ENCODE data around the gene F5. TPM values are rescaled to one million over a fixed set of nuclear protein-coding genes. Genes with fewer than 3 reads are reported as not detected.

The F5 gene
- total RNA-seq, 4 donors from 2014 or later = 0.32 to 0.82 (median 0.37) TPM; not detected in 1

- Histone ChIP-seq H3K27me3 (no peaks in the 10 kb centered on the region), H3K9me3 (no peaks in the 10 kb centered on the region), H3K4me1 (peaks cover 0 to 6% (median 2%) of the 10 kb centered on the region in 4 donors), H3K4me3 (no peak overlapping the region), H3K27ac (no peak overlapping the region), H3K36me3 (no peaks in the 10 kb centered on the region)
- in situ Hi-C loops (cut with MboI; ENCODE audit: low pct_ligation_motif_present in 1 of 4, low pct_unique_long_range_greater_than_20kb in 1 of 4, low sequenced_read_pairs in 3 of 4) (loop anchor here in 1 of 4 donors (25.0 kb wide), 1 partner anchor 951 kb away; no protein-coding TSS in a partner anchor), intact Hi-C loops (cut with DNase I; ENCODE audit: low total_unique reads) (no loop called here)
- DNase-seq = no peak
- 94 to 100% methylated on average over 1 of the region's 1 CpG for WGBS, 2 donors (ENCODE audit: low coverage in 1 of 2)
- TF ChIP-seq POLR2AphosphoS5 (IDR thresholded peaks at IDR 0.05) (no peak), EP300 (IDR thresholded peaks at IDR 0.05; ENCODE audit: low read depth) (no peak), POLR2A (IDR thresholded peaks at IDR 0.05) (no peak), CTCF (IDR thresholded peaks at IDR 0.05) (no peak)
Observed at GRCh38 chr1:169563019-169563615, 23.2 kb downstream of the F5 start.

GRCh38 chr1:169561692-169562091 lies 24.6 kb downstream of the F5 start:
- Histone ChIP-seq H3K4me1 (peaks cover 0 to 6% (median 2%) of the 10 kb centered on the region in 4 donors), H3K27ac (no peak overlapping the region), H3K9me3 (no peaks in the 10 kb centered on the region), H3K4me3 (no peak overlapping the region), H3K27me3 (no peaks in the 10 kb centered on the region), H3K36me3 (no peaks in the 10 kb centered on the region)
- TF ChIP-seq POLR2AphosphoS5 (IDR thresholded peaks at IDR 0.05) = no peak
- TF ChIP-seq EP300 (IDR thresholded peaks at IDR 0.05; ENCODE audit: low read depth) = no peak
- TF ChIP-seq POLR2A (IDR thresholded peaks at IDR 0.05) = no peak
- no peak for TF ChIP-seq CTCF (IDR thresholded peaks at IDR 0.05)
- no peak for DNase-seq
- WGBS, 2 donors (ENCODE audit: low coverage in 1 of 2) = 0 to 63% methylated on average over 1 of the region's 1 CpG
- in situ Hi-C loops (cut with MboI; ENCODE audit: low pct_ligation_motif_present in 1 of 4, low pct_unique_long_range_greater_than_20kb in 1 of 4, low sequenced_read_pairs in 3 of 4) (loop anchor here in 1 of 4 donors (25.0 kb wide), 1 partner anchor 949 kb away; no protein-coding TSS in a partner anchor), intact Hi-C loops (cut with DNase I; ENCODE audit: low total_unique reads) (no loop called here)

- no peaks in the 10 kb centered on the region for H3K4me1 ChIP-seq
- DNase-seq = no peak
- in situ Hi-C loops (cut with MboI; ENCODE audit: low pct_ligation_motif_present in 1 of 4, low pct_unique_long_range_greater_than_20kb in 1 of 4, low sequenced_read_pairs in 3 of 4) = loop anchor here in 2 of 4 donors (10.0 to 25.0 kb wide), 3 partner anchors 248 to 945 kb away; no protein-coding TSS in a partner anchor
- H3K36me3 ChIP-seq = no peaks in the 10 kb centered on the region
- TF ChIP-seq CTCF (IDR thresholded peaks at IDR 0.05) (no peak), POLR2AphosphoS5 (IDR thresholded peaks at IDR 0.05) (no peak), POLR2A (IDR thresholded peaks at IDR 0.05) (no peak), EP300 (IDR thresholded peaks at IDR 0.05; ENCODE audit: low read depth) (no peak)
- WGBS, 2 donors (ENCODE audit: low coverage in 1 of 2) = 81 to 85% methylated on average over 5 of the region's 5 CpGs
- no peak overlapping the region for H3K4me3 ChIP-seq
- H3K27me3 ChIP-seq = no peaks in the 10 kb centered on the region
- intact Hi-C loops (cut with DNase I; ENCODE audit: low total_unique reads) = no loop called here
- H3K9me3 ChIP-seq = no peaks in the 10 kb centered on the region
- H3K27ac ChIP-seq = no peak overlapping the region
Observed at GRCh38 chr1:169557131-169557530, 29.1 kb downstream of the F5 start.

- Histone ChIP-seq H3K36me3 (no peaks in the 10 kb centered on the region), H3K4me1 (peaks cover 0 to 10% (median 0%) of the 10 kb centered on the region in 4 donors), H3K27me3 (no peaks in the 10 kb centered on the region), H3K27ac (no peak overlapping the region), H3K9me3 (no peaks in the 10 kb centered on the region), H3K4me3 (no peak overlapping the region)
- in situ Hi-C loops (cut with MboI; ENCODE audit: low pct_ligation_motif_present in 1 of 4, low pct_unique_long_range_greater_than_20kb in 1 of 4, low sequenced_read_pairs in 3 of 4) = loop anchor here in 2 of 4 donors (10.0 to 25.0 kb wide), 3 partner anchors 255 to 938 kb away; no protein-coding TSS in a partner anchor
- TF ChIP-seq POLR2A (IDR thresholded peaks at IDR 0.05) = no peak
- peak; percentile 38 to 47 (median 42) for TF ChIP-seq CTCF (IDR thresholded peaks at IDR 0.05)
- WGBS, 2 donors (ENCODE audit: low coverage in 1 of 2) = 27 to 60% methylated on average over 2 to 4 of the region's 4 CpGs
- DNase-seq = no peak
- intact Hi-C loops (cut with DNase I; ENCODE audit: low total_unique reads) = no loop called here
Observed at GRCh38 chr1:169550294-169550693, 36.0 kb downstream of the F5 start.
